GM18951 (cell line): ENCODE data around the gene PCBP1.

ENCODE experiments used
- POLR2A ChIP-seq: IDR thresholded peaks from 4 replicates; pipeline ENCODE4 v1.6.1; 2011; ENCODE audit warnings: mild to moderate bottlenecking; ENCODE audit not compliant: insufficient read length, insufficient read depth; ENCODE audit errors: extremely low read depth
- in situ Hi-C: fragments of 300-500 bp; cut with MboI; formaldehyde crosslinking; loops from one replicate; pipeline ENCODE4 v1.12.0; 2022; ENCODE audit warnings: low sequenced_read_pairs, mixed read lengths, inconsistent platforms; ENCODE audit not compliant: unreplicated experiment

PCBP1 gene

DNA sequence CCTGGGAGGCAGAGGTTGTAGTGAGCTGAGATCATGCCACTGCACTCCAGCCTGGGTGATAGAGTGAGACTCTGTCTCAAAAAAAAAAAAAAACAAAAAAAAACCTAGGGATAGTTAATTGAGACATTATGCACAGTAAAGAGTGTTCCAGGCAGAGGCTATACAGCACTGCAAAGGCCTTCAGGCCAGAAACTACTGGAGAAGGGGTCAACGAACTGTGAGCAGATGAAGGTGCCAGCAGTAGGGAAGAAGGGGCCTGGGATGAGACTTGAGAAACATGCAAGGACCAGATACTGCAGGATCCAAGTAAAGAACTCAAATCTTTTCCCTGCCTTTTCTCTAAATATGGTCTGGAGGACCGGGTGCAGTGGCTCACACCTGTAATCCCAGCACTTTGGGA, 26.0 kb upstream of the PCBP1 start:
- in situ Hi-C loops = no loop called here
- no peak for TF ChIP-seq POLR2A

DNA sequence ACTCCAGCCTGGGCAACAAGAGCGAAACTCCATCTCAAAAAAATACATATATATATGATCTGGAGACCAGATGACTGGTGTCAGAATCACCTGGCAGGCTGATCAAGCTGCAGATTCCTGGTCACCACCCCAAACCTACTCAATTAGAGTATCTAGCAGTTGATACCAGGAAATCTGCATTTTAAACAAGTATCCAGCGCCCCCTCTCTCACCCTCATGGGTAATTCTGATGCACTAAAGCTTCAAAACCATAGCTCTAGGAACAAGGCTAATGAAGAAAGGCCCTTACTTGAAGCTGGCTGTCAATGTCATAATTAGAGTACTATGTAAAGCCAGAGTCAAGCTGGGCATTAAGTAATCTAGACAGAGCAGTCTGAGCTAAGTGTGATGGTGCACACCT, 25.0 kb upstream of the PCBP1 start:
- no peak for TF ChIP-seq POLR2A
- in situ Hi-C loops = no loop called here

DNA sequence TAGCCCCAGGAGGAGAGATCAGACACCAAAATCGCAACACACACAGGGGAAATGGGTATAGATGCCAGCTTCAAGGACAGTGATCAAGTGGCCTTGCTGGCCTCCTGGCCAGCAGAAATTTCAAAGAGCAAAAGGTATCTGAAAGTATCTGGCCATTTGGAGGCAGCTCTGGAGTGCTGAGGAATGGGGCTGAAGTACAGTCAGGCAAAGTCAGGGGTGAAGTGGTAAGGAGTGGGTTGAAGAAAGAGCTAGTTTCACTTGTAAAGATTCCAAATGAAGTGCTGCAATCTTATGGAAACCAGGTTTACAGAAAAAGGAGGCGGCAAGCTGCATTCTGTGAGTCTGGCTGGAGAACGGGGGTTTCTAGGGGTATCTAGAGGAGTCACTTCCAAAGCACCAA, 19.2 kb upstream of the PCBP1 start:
- TF ChIP-seq POLR2A = no peak
- in situ Hi-C loops = no loop called here

DNA sequence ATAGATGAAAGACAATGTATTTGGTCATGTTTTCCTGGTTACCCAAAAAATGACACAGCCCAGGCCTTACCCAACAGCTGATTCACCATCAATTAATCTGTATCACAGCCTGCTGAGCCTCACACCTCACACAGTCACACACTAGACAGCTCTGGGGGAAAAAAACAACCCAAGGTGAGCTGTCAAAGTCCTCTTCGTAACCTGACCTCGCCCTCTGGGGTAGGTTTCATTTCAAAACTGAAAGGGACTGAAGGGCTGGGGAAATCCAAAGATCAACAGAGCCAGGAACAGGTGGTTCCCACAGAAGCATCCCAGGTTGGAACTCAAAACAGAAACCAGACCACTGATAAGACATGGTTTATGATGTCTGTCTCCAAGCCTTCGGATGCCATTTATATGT, 18.2 kb upstream of the PCBP1 start:
- in situ Hi-C loops = no loop called here
- no peak for TF ChIP-seq POLR2A

DNA sequence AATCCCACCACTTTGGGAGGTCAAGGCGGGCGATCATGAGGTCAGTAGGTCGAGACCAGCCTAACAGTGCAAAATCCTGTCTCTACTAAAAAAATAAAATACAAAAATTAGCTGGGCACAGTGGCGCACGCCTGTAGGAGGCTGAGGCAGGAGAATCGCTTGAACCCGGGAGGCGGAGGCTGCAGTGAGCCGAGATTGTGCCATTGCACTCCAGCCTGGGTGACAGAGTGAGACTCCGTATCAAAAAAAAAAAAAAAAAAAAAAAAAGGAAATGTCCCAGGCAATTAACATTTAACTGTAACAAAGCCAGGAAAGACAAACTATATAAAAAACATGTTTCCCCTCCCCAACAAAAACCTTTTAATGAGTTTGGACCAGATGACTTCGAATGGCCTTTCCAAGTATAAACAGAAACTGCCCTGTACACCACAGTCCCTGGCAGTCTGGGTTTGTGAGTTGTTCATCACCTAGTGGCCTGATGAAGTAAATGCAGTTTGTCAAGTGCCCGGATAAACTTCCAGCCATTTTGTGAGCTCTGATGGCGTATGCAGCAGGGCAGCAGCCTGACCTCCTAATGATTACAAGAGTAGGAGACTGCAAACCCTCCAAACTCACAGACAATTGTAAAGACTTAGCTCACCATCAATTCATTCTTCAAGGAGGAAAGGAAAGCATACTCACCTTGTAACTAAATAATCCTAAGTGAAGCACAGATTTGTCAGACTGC, 16.6 kb upstream of the PCBP1 start:
- no peak for TF ChIP-seq POLR2A
- in situ Hi-C loops = loop anchor here (10.0 kb wide), 1 partner anchor 156 kb away; the partner anchor contains the start of gene MXD1

DNA sequence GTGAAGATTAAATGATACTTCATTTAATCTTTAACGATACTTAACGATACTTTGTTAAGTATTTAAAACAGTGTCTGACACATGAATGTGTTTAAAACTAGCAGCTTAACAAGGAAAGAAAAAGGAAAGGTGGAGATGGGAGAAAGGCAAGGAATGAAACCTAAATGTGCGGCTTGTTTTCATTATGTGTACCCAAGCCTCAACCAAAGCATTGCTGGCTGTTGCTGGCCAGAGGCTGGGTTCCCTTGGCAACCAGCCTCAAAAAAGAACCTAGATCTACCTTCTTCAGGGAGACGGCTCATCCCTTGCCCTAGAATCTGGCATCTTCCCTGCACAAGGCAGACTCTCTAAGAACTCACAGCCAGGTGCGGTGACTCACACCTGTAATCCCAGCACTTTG, 13.8 kb upstream of the PCBP1 start:
- in situ Hi-C loops = loop anchor here (10.0 kb wide), 1 partner anchor 159 kb away; the partner anchor contains the start of gene MXD1
- no peak for TF ChIP-seq POLR2A

DNA sequence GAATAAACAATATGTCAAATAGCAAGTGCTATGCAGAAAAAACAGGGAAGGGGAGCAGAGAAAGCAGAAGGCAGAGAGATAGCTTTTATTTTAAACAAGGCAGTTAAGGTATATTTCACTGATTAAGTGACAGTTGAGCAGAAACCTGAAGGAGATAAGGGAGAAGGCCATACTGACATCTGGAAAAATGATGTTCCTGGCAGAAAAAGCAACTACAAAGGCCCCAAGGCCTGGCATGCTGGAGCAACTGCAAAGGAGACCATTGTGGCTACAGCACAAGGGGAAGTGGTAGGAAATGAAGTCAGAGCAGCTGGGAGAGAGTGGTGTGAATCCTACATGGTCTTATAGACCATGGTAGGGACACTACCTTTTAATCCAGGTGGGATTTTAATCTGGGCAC, 8.9 kb upstream of the PCBP1 start:
- in situ Hi-C loops = loop anchor here (10.0 kb wide), 1 partner anchor 164 kb away; the partner anchor contains the start of gene MXD1

DNA sequence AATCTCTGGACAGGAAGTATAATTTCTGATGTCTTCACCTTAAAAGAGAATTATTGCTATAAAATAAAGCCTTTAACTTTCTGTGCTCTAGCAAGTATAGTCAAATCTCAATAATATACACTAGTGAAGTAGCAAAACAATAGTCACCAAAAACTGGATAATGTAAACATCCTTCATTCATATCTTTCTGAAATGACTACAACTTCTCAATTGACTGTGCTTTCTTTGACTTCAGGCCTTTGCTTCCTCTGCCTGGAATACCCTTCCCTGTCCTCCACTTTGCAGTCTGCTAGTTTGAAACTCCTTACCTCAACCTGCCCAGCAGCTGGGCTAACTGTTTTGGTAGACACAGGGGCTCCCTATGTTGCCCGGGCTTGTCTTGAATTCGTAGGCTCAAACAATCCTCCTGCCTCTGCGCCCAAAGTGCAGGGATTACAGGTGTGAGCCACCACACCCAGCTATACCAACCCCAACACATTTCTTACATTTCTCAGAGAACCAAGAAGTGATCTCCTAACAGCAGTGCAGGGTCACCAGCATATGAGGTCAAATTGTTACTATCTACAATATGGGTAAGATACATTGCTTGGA, 6.6 kb upstream of the PCBP1 start:
- in situ Hi-C loops = no loop called here
- TF ChIP-seq POLR2A = no peak

More for the DNA sequence above, 8.9 kb upstream of the PCBP1 start:
- no peak for TF ChIP-seq POLR2A

DNA sequence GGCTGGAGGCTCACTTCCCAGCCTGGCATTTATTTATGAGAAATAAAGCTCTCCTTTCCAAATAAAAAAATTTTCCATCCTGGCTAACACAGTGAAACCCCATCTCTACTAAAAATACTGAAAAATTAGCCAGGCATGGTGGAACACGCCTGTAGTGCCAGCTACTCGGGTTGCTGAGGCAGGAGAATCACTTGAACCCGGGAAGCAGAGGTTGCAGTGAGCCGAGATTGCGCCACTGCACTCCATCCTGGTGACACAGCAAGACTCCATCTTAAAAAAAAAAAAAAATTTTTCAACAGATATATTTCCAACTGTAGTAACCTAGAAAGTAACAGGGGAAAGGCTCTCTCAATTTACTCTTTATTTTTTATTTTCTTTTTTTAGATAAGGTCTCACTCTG, 6.1 kb upstream of the PCBP1 start:
- no peak for TF ChIP-seq POLR2A
- in situ Hi-C loops = no loop called here

DNA sequence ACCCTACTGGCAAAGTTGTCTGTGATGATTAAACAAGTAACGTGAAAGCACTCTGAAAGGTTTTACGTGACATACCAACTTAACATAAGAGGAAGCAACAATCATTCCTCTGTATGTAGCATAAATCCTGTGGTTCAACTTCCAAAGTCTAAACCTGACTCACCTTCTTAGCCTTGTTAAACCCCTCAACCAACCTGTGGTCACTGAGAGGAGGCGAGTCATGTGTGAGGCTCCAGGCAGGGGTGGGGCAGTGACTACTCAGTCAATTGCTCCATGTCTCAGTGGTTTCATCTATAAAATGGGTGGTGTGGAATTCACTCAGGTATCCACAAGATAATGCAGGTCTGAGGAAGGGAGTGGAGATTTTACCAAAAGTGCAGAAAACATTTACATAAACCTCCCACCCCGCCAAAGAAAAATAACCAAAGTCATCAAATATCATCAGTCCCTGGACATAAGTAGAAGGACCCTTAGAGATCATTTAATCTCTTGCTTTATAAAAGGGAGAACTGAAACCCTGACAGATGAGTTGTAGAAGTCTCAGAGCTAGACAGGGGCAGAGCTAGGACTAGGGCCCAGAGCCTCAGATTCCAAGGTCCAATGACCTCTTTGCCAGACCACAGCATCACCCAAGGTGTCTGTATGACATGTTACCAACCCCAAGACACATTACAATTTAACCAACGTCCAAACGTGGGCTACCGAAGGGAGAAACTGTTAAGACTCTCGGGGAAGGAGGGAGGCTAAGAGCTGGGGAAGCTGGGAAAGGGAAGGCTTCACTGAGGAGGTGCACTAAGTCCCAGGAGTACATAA, 3.7 kb upstream of the PCBP1 start:
- in situ Hi-C loops = no loop called here
- peak; percentile 30 for TF ChIP-seq POLR2A

DNA sequence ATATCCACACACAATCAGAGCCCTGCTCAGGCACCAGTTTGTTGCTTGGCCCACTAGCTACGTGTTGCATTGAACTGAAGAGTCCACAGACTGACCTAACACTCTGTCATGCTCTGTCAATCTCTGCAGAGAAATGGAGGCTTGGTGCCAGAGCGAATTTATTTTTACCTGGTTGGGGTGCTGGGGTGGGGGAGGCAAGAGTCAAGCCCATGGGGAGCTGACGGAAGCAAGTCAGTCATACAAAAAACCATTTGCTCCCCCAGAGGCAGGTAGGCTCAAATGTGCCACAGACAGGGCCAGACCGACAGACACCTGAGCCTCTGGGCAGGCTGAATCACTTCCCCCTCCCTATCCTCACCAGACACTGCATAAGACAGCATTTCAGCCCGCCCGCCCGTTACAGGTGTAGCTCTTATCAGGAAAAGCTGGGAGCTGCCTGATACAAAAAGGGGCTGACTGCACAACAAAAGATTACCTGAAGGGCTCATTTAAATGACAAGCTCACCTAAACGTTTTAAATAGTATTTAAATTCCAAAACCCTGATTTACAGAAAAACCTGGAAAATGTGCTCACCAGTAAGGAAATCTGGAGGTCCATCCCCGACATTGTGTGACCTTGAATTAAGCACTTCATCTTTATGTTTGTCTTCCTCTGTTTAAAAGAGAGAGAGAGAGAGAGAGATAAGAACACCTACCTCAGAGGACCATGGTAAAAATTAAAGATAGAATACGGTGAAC, 2.1 kb upstream of the PCBP1 start:
- in situ Hi-C loops = no loop called here

DNA sequence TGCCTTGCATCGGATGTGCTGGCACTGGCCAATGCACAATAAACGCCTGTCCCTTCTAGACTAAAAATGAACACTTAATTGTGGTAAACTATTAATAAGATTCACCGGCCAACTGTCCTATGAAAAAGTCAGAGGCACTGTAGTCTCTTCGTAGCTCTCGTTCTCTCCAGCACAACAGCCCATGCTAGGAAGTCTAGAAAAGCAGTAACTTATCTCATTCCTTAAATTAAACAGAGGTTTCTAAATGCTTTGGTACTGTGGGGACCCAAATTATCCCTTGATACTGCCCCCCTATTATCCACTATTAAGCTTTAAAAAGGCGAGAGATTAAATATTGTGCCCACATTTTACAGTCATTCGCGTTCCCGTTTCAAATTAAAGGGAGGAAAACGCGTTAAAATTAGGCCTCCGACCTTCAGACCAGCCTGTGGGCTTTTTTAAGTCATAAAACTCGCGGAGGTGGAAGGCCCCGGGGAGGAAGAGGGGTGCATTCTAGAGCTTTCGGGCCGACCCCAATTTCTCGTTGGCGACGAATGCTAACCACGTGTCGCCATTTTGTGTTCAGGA, 1.5 kb upstream of the PCBP1 start:
- no peak for TF ChIP-seq POLR2A

More for the DNA sequence above, 2.1 kb upstream of the PCBP1 start:
- TF ChIP-seq POLR2A = peak; percentile 60

More for the DNA sequence above, 1.5 kb upstream of the PCBP1 start:
- in situ Hi-C loops = no loop called here
